ENCODE measurements around the gene HPCA. TPM values are rescaled to one million over a fixed set of nuclear protein-coding genes. Genes with fewer than 3 reads are reported as not detected.

Gene HPCA
- total and polyA plus RNA-seq, 2 of the 8 experiments (the other 6 are each of a cell fraction or from before 2014, with no cell fraction given) = 0.70 to 1.4 TPM

DNA sequence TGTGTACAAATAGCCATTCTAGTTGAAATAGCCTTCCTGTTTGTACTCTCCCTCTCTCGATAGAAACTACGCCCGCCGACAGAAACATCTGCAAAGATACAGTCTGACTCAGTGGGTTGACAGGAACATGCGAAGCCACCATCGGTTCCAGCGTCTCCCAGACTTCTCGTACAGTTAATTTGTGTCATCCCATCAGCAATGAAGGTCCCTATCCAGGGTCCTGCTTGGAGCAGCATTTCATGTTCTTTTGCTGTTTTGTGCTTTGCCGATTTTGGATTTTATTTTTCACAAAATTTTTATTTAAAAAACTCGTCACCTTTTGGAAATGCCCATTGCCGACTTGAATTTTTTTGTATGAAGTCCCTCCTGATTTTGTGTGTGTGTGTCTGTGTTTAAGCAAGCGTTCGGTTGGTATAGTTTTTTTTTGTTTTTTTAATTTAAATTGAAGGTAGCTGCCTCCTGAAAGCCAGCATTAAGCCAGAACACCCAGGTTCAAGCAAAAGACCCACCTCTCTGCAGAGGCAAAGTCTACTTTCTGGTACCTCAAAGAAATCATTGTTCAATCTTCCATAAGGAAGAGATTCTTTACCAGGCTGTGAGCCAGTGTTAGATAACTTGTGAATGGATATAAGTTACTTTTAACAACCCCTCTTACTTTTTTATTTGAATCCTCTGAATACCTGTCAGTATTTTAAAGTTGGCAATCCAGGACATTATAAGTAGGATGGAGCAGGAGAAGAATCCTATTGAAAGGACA lies 30.3 kb upstream of the HPCA start:
- Histone ChIP-seq H4K91ac (replicated peaks; ENCODE audit: insufficient read length, low read length) (no peak overlapping the region), H2BK15ac (ENCODE audit: low read length) (no peak overlapping the region), H4K5ac (ENCODE audit: insufficient read length, low read depth, low read length) (no peak overlapping the region), H3K4me3 (ENCODE audit: extremely low read depth in 1 of 4, insufficient read depth in 2 of 4, low read depth in 3 of 4, low read length in 4 of 4) (no peak overlapping the region), H2BK12ac (ENCODE audit: low read depth, low read length) (no peak overlapping the region), H4K20me1 (replicated peaks in 1 of 2; ENCODE audit: control insufficient read depth in 1 of 2, insufficient read depth in 2 of 2, low read length in 2 of 2) (peaks cover 0 to under 1% of the 10 kb centered on the region in 2 experiments), H2AK5ac (ENCODE audit: low read depth, low read length) (no peak overlapping the region), H3K9ac (replicated peaks in 1 of 4; ENCODE audit: extremely low read depth in 1 of 4, low read depth in 3 of 4, low read length in 3 of 4) (no peak overlapping the region), H3K36me3 (ENCODE audit: control insufficient read depth in 2 of 4, insufficient read depth in 4 of 4, low read length in 3 of 4) (peaks cover 8 to 48% (median 20%) of the 10 kb centered on the region in 4 experiments; a peak in 6 of 8 replicates), H2BK20ac (ENCODE audit: low read length) (no peak overlapping the region), H3K27me3 (replicated peaks in 1 of 4; ENCODE audit: control insufficient read depth in 3 of 4, extremely low read depth in 1 of 4, insufficient read depth in 3 of 4, low read length in 3 of 4) (no peaks in the 10 kb centered on the region), H2BK5ac (ENCODE audit: low read depth, low read length) (no peak overlapping the region), H2BK120ac (replicated peaks; ENCODE audit: low read depth, low read length) (no peak overlapping the region), H3K23me2 (ENCODE audit: low read depth, low read length) (no peaks in the 10 kb centered on the region), H2AFZ (ENCODE audit: low read length) (no peak overlapping the region), H3K4me2 (ENCODE audit: insufficient read depth in 1 of 2, low read depth in 2 of 2, low read length in 2 of 2) (no peak overlapping the region), H3K79me1 (ENCODE audit: low read depth, low read length) (no peaks in the 10 kb centered on the region; the same call in 1 of the 2 replicates), H3K79me2 (ENCODE audit: control insufficient read depth in 1 of 2, insufficient read depth in 2 of 2, low read length in 2 of 2) (no peaks in the 10 kb centered on the region), H3K4ac (replicated peaks; ENCODE audit: insufficient read length, low read depth, low read length) (no peak overlapping the region), H3K18ac (ENCODE audit: extremely low read depth, low read length) (no peak overlapping the region), H3K23ac (ENCODE audit: insufficient read length) (no peak overlapping the region), H3K14ac (ENCODE audit: insufficient read length) (no peak overlapping the region), H3K9me3 (ENCODE audit: insufficient read depth in 2 of 2, low read depth in 1 of 2, low read length in 1 of 2) (no peaks in the 10 kb centered on the region), H4K8ac (ENCODE audit: extremely low read depth, insufficient read depth, low read length) (no peak overlapping the region), H3K4me1 (replicated peaks in 1 of 4; ENCODE audit: control insufficient read depth in 3 of 4, insufficient read depth in 4 of 4, low read length in 3 of 4) (no peaks in the 10 kb centered on the region), H3K56ac (replicated peaks; ENCODE audit: insufficient read length, low read depth, low read length) (no peak overlapping the region), H3K27ac (ENCODE audit: low read depth, low read length) (no peak overlapping the region)
- FAIRE-seq (no peak), DNase-seq (ENCODE audit: low read depth in 1 of 2, low spot score in 2 of 2) (no peak)
- TF ChIP-seq CHD1 (IDR thresholded peaks at IDR 0.05; ENCODE audit: low read depth, low read length) (no peak), KDM5A (IDR thresholded peaks at IDR 0.05; ENCODE audit: low read length) (no peak), TAF7 (optimal IDR thresholded peaks at IDR 0.05; ENCODE audit: borderline replicate concordance, low read depth, low read length) (no peak), BRCA1 (IDR thresholded peaks at IDR 0.05; ENCODE audit: low read depth, low read length) (no peak), BACH1 (IDR thresholded peaks at IDR 0.05; ENCODE audit: low read length) (no peak), EP300 (IDR thresholded peaks at IDR 0.05; ENCODE audit: borderline replicate concordance in 1 of 2, low read depth in 2 of 2, low read length in 2 of 2) (no peak), SP4 (IDR thresholded peaks at IDR 0.05; ENCODE audit: low read length) (no peak), SIN3A (conservative IDR thresholded peaks at IDR 0.05 in 1 of 2, IDR thresholded peaks at IDR 0.05 in 1 of 2; ENCODE audit: low read depth in 1 of 2, low read length in 2 of 2) (no peak)
- CTCF ChIA-PET (ENCODE audit: partially characterized antibody) = interaction anchor here (1.4 to 2.2 kb wide), 2 partner anchors 14 to 17 kb away, joined by 4 to 5 read pairs; no protein-coding TSS in a partner anchor
- 98% methylated on average over 13 of the region's 13 CpGs; no CpG with 5 or more reads in 1 of the 2 experiments for WGBS, 2 experiments (ENCODE audit: extremely low coverage in 1 of 2, insufficient coverage in 1 of 2, insufficient read length in 1 of 2, insufficient replicate concordance in 2 of 2, low coverage in 1 of 2, low lambda C conversion rate in 2 of 2, missing lambda C conversion rate in 1 of 2)
- POLR2A ChIA-PET (ENCODE audit: partially characterized antibody) = interaction anchor here (0.6 kb wide), 1 partner anchor 8 kb away, joined by 3 read pairs; no protein-coding TSS in a partner anchor
